H1 (cell line): ENCODE results near the gene MRPS2. TPM values are rescaled to one million over a fixed set of nuclear protein-coding genes. Genes with fewer than 3 reads are reported as not detected.

Source experiments
- CTCF ChIA-PET: fragments of 300-600 bp; sonication (Branson Sonifier 250); formaldehyde crosslinking; loops from one replicate; lab custom pipeline; 2021; ENCODE audit not compliant: partially characterized antibody; lab: Charles Lee
- POLR2A ChIA-PET: fragments of 300-600 bp; sonication (Branson Sonifier 250); formaldehyde crosslinking; loops from one replicate; lab custom pipeline; 2021; ENCODE audit warnings: inconsistent platforms; ENCODE audit not compliant: partially characterized antibody; lab: Charles Lee
- DNase-seq, 2 experiments: peaks; one replicate each; pipeline versions ENCODE4 v3.0.0 to v3.0.0-alpha.2; 2010 to 2022; ENCODE audit warnings: low spot score in 2 of 2, low read depth in 1 of 2, mixed read lengths in 1 of 2
- FAIRE-seq: peaks from 2 replicates; lab custom pipeline; 2011; peaks lifted over from hg19 to GRCh38; lab: Jason Lieb, UNC
- H2AFZ ChIP-seq: 2 replicates; pipeline ENCODE4 v1.8.1; 2012; ENCODE audit warnings: low read length, inconsistent platforms
- H2AK5ac ChIP-seq: 2 replicates; pipeline ENCODE4 v1.6.1; 2013; ENCODE audit warnings: low read depth, low read length
- H2BK120ac ChIP-seq: replicated peaks from 2 replicates; pipeline ENCODE3; 2013; ENCODE audit warnings: low read depth, low read length, inconsistent platforms
- H2BK12ac ChIP-seq: 2 replicates; pipeline ENCODE4 v1.6.1; 2013; ENCODE audit warnings: low read depth, low read length
- H2BK15ac ChIP-seq: 2 replicates; pipeline ENCODE4 v1.6.1; 2013; ENCODE audit warnings: low read length
- H2BK20ac ChIP-seq: 2 replicates; pipeline ENCODE4 v1.6.1; 2013; ENCODE audit warnings: low read length
- H2BK5ac ChIP-seq: 2 replicates; pipeline ENCODE4 v1.6.1; 2013; ENCODE audit warnings: low read depth, low read length
- H3K14ac ChIP-seq: 2 replicates; pipeline ENCODE4 v1.6.1; 2013; ENCODE audit warnings: inconsistent platforms; ENCODE audit not compliant: insufficient read length
- H3K18ac ChIP-seq: 2 replicates; pipeline ENCODE4 v1.6.1; 2013; ENCODE audit warnings: low read length; ENCODE audit errors: extremely low read depth
- H3K23ac ChIP-seq: 2 replicates; pipeline ENCODE4 v1.6.1; 2013; ENCODE audit warnings: inconsistent platforms; ENCODE audit not compliant: insufficient read length
- H3K23me2 ChIP-seq: 2 replicates; pipeline ENCODE4 v1.6.1; 2013; ENCODE audit warnings: low read depth, low read length
- H3K27ac ChIP-seq: 2 replicates; pipeline ENCODE4 v1.6.1; 2011; ENCODE audit warnings: low read depth, low read length, inconsistent platforms
- H3K27me3 ChIP-seq, 4 experiments: replicated peaks in 1 of 4; 1 replicate in 1 of 4; 2 replicates in 3 of 4; pipeline versions ENCODE4 v1.6.1 to v1.8.1; 2011 to 2013; ENCODE audit warnings: low read length in 3 of 4, mild to moderate bottlenecking in 3 of 4, inconsistent platforms in 2 of 4, mixed read lengths in 2 of 4, moderate library complexity in 1 of 4; ENCODE audit not compliant: control insufficient read depth in 3 of 4, insufficient read depth in 3 of 4; ENCODE audit errors: extremely low read depth in 1 of 4
- H3K36me3 ChIP-seq, 4 experiments: 2 replicates each; pipeline versions ENCODE4 v1.6.1 to v1.8.1; 2011 to 2013; ENCODE audit warnings: mild to moderate bottlenecking in 4 of 4, low read length in 3 of 4, moderate library complexity in 2 of 4, control low read depth in 1 of 4, inconsistent platforms in 1 of 4; ENCODE audit not compliant: insufficient read depth in 4 of 4, control insufficient read depth in 2 of 4
- H3K4ac ChIP-seq: replicated peaks from 2 replicates; pipeline ENCODE3; 2013; ENCODE audit warnings: low read length, low read depth, mixed read lengths, inconsistent platforms; ENCODE audit not compliant: insufficient read length
- H3K4me1 ChIP-seq, 4 experiments: replicated peaks in 1 of 4; 1 replicate in 1 of 4; 2 replicates in 3 of 4; pipeline versions ENCODE4 v1.6.1 to v1.8.1; 2011 to 2013; ENCODE audit warnings: low read length in 3 of 4, inconsistent platforms in 2 of 4, mixed read lengths in 1 of 4; ENCODE audit not compliant: insufficient read depth in 4 of 4, control insufficient read depth in 3 of 4
- H3K4me2 ChIP-seq, 2 experiments: 2 replicates each; pipeline versions ENCODE4 v1.6.1 to v1.8.1; 2011 to 2013; ENCODE audit warnings: low read depth in 2 of 2, low read length in 2 of 2, control low read depth in 1 of 2, inconsistent platforms in 1 of 2, mild to moderate bottlenecking in 1 of 2; ENCODE audit not compliant: insufficient read depth in 1 of 2
- H3K4me3 ChIP-seq, 4 experiments: fragments of 200-600, 300-600 bp in 1 of 4; sonication (generic), shearing (Covaris generic), sonication (Bioruptor Twin) in 1 of 4; 2 replicates each; pipeline versions ENCODE4 v1.5.1 to v1.8.1; 2011 to 2016; ENCODE audit warnings: low read length in 4 of 4, low read depth in 3 of 4, control low read depth in 2 of 4, inconsistent platforms in 2 of 4, mild to moderate bottlenecking in 2 of 4, mixed read lengths in 1 of 4, moderate library complexity in 1 of 4; ENCODE audit not compliant: insufficient read depth in 2 of 4; ENCODE audit errors: extremely low read depth in 1 of 4
- H3K56ac ChIP-seq: replicated peaks from 2 replicates; pipeline ENCODE3; 2013; ENCODE audit warnings: low read depth, mild to moderate bottlenecking, mixed read lengths, low read length, inconsistent platforms; ENCODE audit not compliant: insufficient read length
- H3K79me1 ChIP-seq: 2 replicates; pipeline ENCODE4 v1.6.1; 2013; ENCODE audit warnings: low read depth, low read length, control low read depth
- H3K79me2 ChIP-seq, 2 experiments: 2 replicates each; pipeline versions ENCODE4 v1.6.1 to v1.8.1; 2012 to 2013; ENCODE audit warnings: low read length in 2 of 2, mild to moderate bottlenecking in 2 of 2, inconsistent platforms in 1 of 2; ENCODE audit not compliant: insufficient read depth in 2 of 2, control insufficient read depth in 1 of 2
- H3K9ac ChIP-seq, 4 experiments: replicated peaks in 1 of 4; 1 replicate in 1 of 4; 2 replicates in 3 of 4; pipeline versions ENCODE4 v1.6.1 to v1.8.1; 2011 to 2013; ENCODE audit warnings: low read depth in 3 of 4, low read length in 3 of 4, control low read depth in 2 of 4, mild to moderate bottlenecking in 2 of 4, moderate library complexity in 2 of 4, inconsistent platforms in 1 of 4; ENCODE audit errors: extremely low read depth in 1 of 4
- H3K9me3 ChIP-seq, 2 experiments: 2 replicates each; pipeline versions ENCODE4 v1.6.1 to v1.8.1; 2012 to 2013; ENCODE audit warnings: mild to moderate bottlenecking in 2 of 2, moderate library complexity in 2 of 2, control low read depth in 1 of 2, inconsistent platforms in 1 of 2, low read depth in 1 of 2, low read length in 1 of 2, mixed read lengths in 1 of 2; ENCODE audit not compliant: insufficient read depth in 2 of 2
- H4K20me1 ChIP-seq, 2 experiments: replicated peaks in 1 of 2; 2 replicates each; pipeline versions ENCODE3 to v1.8.1; 2011 to 2013; ENCODE audit warnings: inconsistent platforms in 2 of 2, low read length in 2 of 2, mild to moderate bottlenecking in 1 of 2; ENCODE audit not compliant: insufficient read depth in 2 of 2, control insufficient read depth in 1 of 2
- H4K5ac ChIP-seq: 2 replicates; pipeline ENCODE4 v1.6.1; 2013; ENCODE audit warnings: low read length, low read depth, mixed read lengths, inconsistent platforms; ENCODE audit not compliant: insufficient read length
- H4K8ac ChIP-seq: 2 replicates; pipeline ENCODE4 v1.8.0; 2013; ENCODE audit warnings: mild to moderate bottlenecking, moderate library complexity, low read length, inconsistent platforms; ENCODE audit not compliant: insufficient read depth; ENCODE audit errors: extremely low read depth
- H4K91ac ChIP-seq: replicated peaks from 2 replicates; pipeline ENCODE3; 2013; ENCODE audit warnings: low read length, mixed read lengths, inconsistent platforms; ENCODE audit not compliant: insufficient read length
- CEBPB ChIP-seq: IDR thresholded peaks from 2 replicates; pipeline ENCODE4 v1.6.1; 2012; ENCODE audit warnings: low read depth, low read length
- CREB1 ChIP-seq: IDR thresholded peaks from 2 replicates; pipeline ENCODE4 v1.6.1; 2012; ENCODE audit warnings: inconsistent platforms
- CTCF ChIP-seq, 3 experiments: IDR thresholded peaks; 1 replicate in 2 of 3; 2 replicates in 1 of 3; pipeline versions ENCODE4 v1.5.1 to v1.6.1; 2011; ENCODE audit warnings: low read length in 3 of 3, mild to moderate bottlenecking in 3 of 3, inconsistent platforms in 2 of 3, low read depth in 1 of 3, moderate library complexity in 1 of 3; ENCODE audit not compliant: insufficient read depth in 1 of 3; ENCODE audit errors: control extremely low read depth in 1 of 3
- HDAC2 ChIP-seq, 2 experiments: fragments of 300-600 bp in 1 of 2; sonication (generic) in 1 of 2; IDR thresholded peaks; 2 replicates each; pipeline ENCODE4 v1.6.1; 2011 to 2012; ENCODE audit warnings: low read depth in 2 of 2, low read length in 2 of 2, mild to moderate bottlenecking in 2 of 2, moderate library complexity in 2 of 2, borderline replicate concordance in 1 of 2, inconsistent platforms in 1 of 2
- JUN ChIP-seq: IDR thresholded peaks from 2 replicates; pipeline ENCODE4 v1.6.1; 2011; ENCODE audit warnings: low read depth, mild to moderate bottlenecking, improper control_type of control experiment, low read length
- KDM1A ChIP-seq: fragments of 200-600, 300-600 bp; sonication (generic); IDR thresholded peaks from 2 replicates; pipeline ENCODE4 v1.7.1; 2016; ENCODE audit warnings: mild to moderate bottlenecking, low read length, borderline replicate concordance
- POLR2AphosphoS5 ChIP-seq: IDR thresholded peaks from 2 replicates; pipeline ENCODE4 v1.6.1; 2011; ENCODE audit warnings: low read depth, low read length
- RBBP5 ChIP-seq: IDR thresholded peaks from 2 replicates; pipeline ENCODE4 v1.7.1; 2012; ENCODE audit warnings: low read depth, mild to moderate bottlenecking, inconsistent platforms, low read length, moderate library complexity, borderline replicate concordance
- RFX5 ChIP-seq: IDR thresholded peaks from 2 replicates; pipeline ENCODE4 v1.6.1; 2011; ENCODE audit warnings: low read depth, low read length, improper control_type of control experiment, borderline replicate concordance
- SUZ12 ChIP-seq: fragments of 200-600 bp; sonication (generic); IDR thresholded peaks from 2 replicates; pipeline ENCODE4 v1.6.1; 2012; ENCODE audit warnings: mild to moderate bottlenecking, inconsistent platforms, low read length, moderate library complexity, mixed read lengths
- ZNF274 ChIP-seq: IDR thresholded peaks from 2 replicates; pipeline ENCODE4 v1.7.0; 2012; ENCODE audit warnings: low read length, borderline replicate concordance; ENCODE audit errors: extremely low read depth
- WGBS, 2 experiments: shearing (Covaris generic) in 1 of 2; methylation state at CpG; one replicate each; pipeline versions ENCODE4 v1.1.6 to v1.1.7; 2013 to 2015; ENCODE audit warnings: low lambda C conversion rate in 2 of 2, mixed read lengths in 2 of 2, inconsistent platforms in 1 of 2, low coverage in 1 of 2, missing lambda C conversion rate in 1 of 2; ENCODE audit not compliant: insufficient replicate concordance in 2 of 2, insufficient coverage in 1 of 2, insufficient read length in 1 of 2; ENCODE audit errors: extremely low coverage in 1 of 2, missing lambda C conversion rate in 1 of 2; 5-methylcytosine and 5-hydroxymethylcytosine counted together
- polyA plus RNA-seq, 7 experiments: library from polyadenylated mRNA; depleted of rRNA in 3 of 7; stranded (reverse) in 5 of 7; unstranded in 2 of 7; fragments of >200 nt in 5 of 7; fragments of 200-250 nt in 2 of 7; gene quantifications; 1 replicate in 5 of 7; 2 replicates in 1 of 7; 4 replicates in 1 of 7; pipeline versions ENCODE4 v1.2.1 to v1.2.3, GENCODE V29; 2011 to 2013; ENCODE audit warnings: missing spikeins in 2 of 7, mixed read lengths in 2 of 7
- total RNA-seq: library from RNA; stranded (reverse); fragmentation: NEBNext Ultra II Directional; extraction: Animal tissue kit (Norgen Biotek cat#: 25700); gene quantifications from 2 replicates; pipeline ENCODE4 v1.2.1, GENCODE V29; 2021

MRPS2 gene
- total and polyA plus RNA-seq, 2 of the 8 experiments (the other 6 are each of a cell fraction or from before 2014, with no cell fraction given): 78.6 to 476 TPM

- Histone ChIP-seq H3K4ac (no peak overlapping the region), H3K9me3 (no peaks in the 10 kb centered on the region), H4K91ac (no peak overlapping the region), H2BK5ac (no peak overlapping the region), H3K4me2 (no peak overlapping the region), H4K20me1 (peaks cover 9 to 10% of the 10 kb centered on the region in 2 experiments), H3K27ac (no peak overlapping the region), H4K5ac (no peak overlapping the region), H2BK15ac (no peak overlapping the region), H3K23me2 (peaks cover 3% of the 10 kb centered on the region; the same call in 1 of the 2 replicates), H3K36me3 (peaks cover 17 to 50% (median 42%) of the 10 kb centered on the region in 4 experiments), H2AFZ (no peak overlapping the region), H3K9ac (no peak overlapping the region), H3K14ac (no peak overlapping the region), H4K8ac (no peak overlapping the region), H3K18ac (no peak overlapping the region), H3K56ac (no peak overlapping the region), H3K79me1 (peaks cover 4% of the 10 kb centered on the region; the same call in 1 of the 2 replicates), H3K23ac (no peak overlapping the region), H2BK20ac (no peak overlapping the region), H3K79me2 (peaks cover 3 to 20% of the 10 kb centered on the region in 2 experiments; a peak in 2 of 4 replicates), H3K4me1 (peaks cover 0 to 6% (median 2%) of the 10 kb centered on the region in 4 experiments; a peak in 6 of 7 replicates), H2BK120ac (no peak overlapping the region), H2AK5ac (no peak overlapping the region), H3K4me3 (no peak overlapping the region), H3K27me3 (no peaks in the 10 kb centered on the region; a peak in 1 of 7 replicates), H2BK12ac (no peak overlapping the region)
- ChIA-PET POLR2A (interaction anchor here (1.4 kb wide), 1 partner anchor 30 kb away, joined by 3 read pairs; no protein-coding TSS in a partner anchor), CTCF (no interaction called here)
- WGBS, 2 experiments: 90% methylated on average over 24 of the region's 25 CpGs; no CpG with 5 or more reads in 1 of the 2 experiments
- no peak for DNase-seq
- no peak for FAIRE-seq
- TF ChIP-seq SUZ12: no peak
- no peak for TF ChIP-seq ZNF274
- TF ChIP-seq CREB1: no peak
- TF ChIP-seq POLR2AphosphoS5: no peak
- no peak for TF ChIP-seq JUN
- TF ChIP-seq CEBPB: no peak
- TF ChIP-seq CTCF (IDR thresholded peaks at IDR 0.05; ENCODE audit: control extremely low read depth in 1 of 3, insufficient read depth in 1 of 3, low read depth in 1 of 3, low read length in 3 of 3): no peak
- TF ChIP-seq RBBP5: no peak
- TF ChIP-seq RFX5: no peak
- TF ChIP-seq HDAC2 (IDR thresholded peaks at IDR 0.05; ENCODE audit: borderline replicate concordance in 1 of 2, low read depth in 2 of 2, low read length in 2 of 2): no peak
- no peak for TF ChIP-seq KDM1A
Measured at GRCh38 chr9:135485385-135485784, 15.1 kb upstream of the MRPS2 start.
